CD4-positive, alpha-beta memory T cell (primary cell): ENCODE data around the gene ATL2. TPM values are rescaled to one million over a fixed set of nuclear protein-coding genes. Genes with fewer than 3 reads are reported as not detected.
"Not testable (repeated sequence)": the region's sequence is repeated elsewhere in the genome, so short reads cannot be mapped to it uniquely, and the experiment has no call there.

ENCODE experiments used
- CTCF ChIA-PET: fragments of 350-600 bp; sonication (Branson Sonifier 250); formaldehyde crosslinking; loops from one replicate; lab custom pipeline; 2021; ENCODE audit warnings: inconsistent platforms; ENCODE audit not compliant: partially characterized antibody; lab: Charles Lee
- POLR2A ChIA-PET: fragments of 350-600 bp; sonication (Branson Sonifier 250); formaldehyde crosslinking; loops from one replicate; lab custom pipeline; 2021; ENCODE audit not compliant: partially characterized antibody; lab: Charles Lee
- DNase-seq, 5 donors: peaks; one replicate each; pipeline versions ENCODE4 v3.0.0 to v3.0.0-alpha.2; 2020 to 2022; ENCODE audit warnings: mixed read lengths in 1 of 5
- H3K27ac ChIP-seq: one replicate; pipeline ENCODE4 v1.7.0; 2013; ENCODE audit warnings: low read depth, low read length
- H3K27me3 ChIP-seq: 2 replicates; pipeline ENCODE4 v1.7.0; 2013; ENCODE audit warnings: mild to moderate bottlenecking, low read length, moderate library complexity; ENCODE audit not compliant: insufficient read depth
- H3K36me3 ChIP-seq: 2 replicates; pipeline ENCODE4 v1.7.0; 2013; ENCODE audit warnings: mild to moderate bottlenecking, low read length, moderate library complexity; ENCODE audit not compliant: insufficient read depth
- H3K4me1 ChIP-seq: 2 replicates; pipeline ENCODE4 v1.7.0; 2013; ENCODE audit warnings: mild to moderate bottlenecking, low read length, moderate library complexity; ENCODE audit not compliant: insufficient read depth
- H3K4me3 ChIP-seq, 2 donors: one replicate each; pipeline ENCODE4 v1.7.0; 2013; ENCODE audit warnings: low read length in 2 of 2, mild to moderate bottlenecking in 1 of 2
- H3K9me3 ChIP-seq, 2 donors: one replicate each; pipeline ENCODE4 v1.7.0; 2013; ENCODE audit warnings: low read length in 2 of 2, control low read depth in 1 of 2; ENCODE audit not compliant: control insufficient read depth in 1 of 2
- H3K27ac Mint-ChIP-seq, 7 donors: one replicate each; pipeline ENCODE4 v1.8.0; 2020 to 2021; ENCODE audit warnings: mixed read lengths in 7 of 7, mild to moderate bottlenecking in 6 of 7, inconsistent platforms in 3 of 7, moderate library complexity in 3 of 7
- H3K27me3 Mint-ChIP-seq, 2 donors: one replicate each; pipeline ENCODE4 v1.8.0; 2020 to 2021; ENCODE audit warnings: mixed read lengths in 2 of 2
- H3K36me3 Mint-ChIP-seq, 2 donors: one replicate each; pipeline ENCODE4 v1.8.0; 2020 to 2021; ENCODE audit warnings: mixed read lengths in 2 of 2, inconsistent platforms in 1 of 2, mild to moderate bottlenecking in 1 of 2
- H3K4me1 Mint-ChIP-seq, 4 donors: one replicate each; pipeline ENCODE4 v1.8.0; 2020 to 2021; ENCODE audit warnings: mixed read lengths in 4 of 4, mild to moderate bottlenecking in 1 of 4
- H3K4me3 Mint-ChIP-seq, 8 donors: one replicate each; pipeline ENCODE4 v1.8.0; 2020 to 2021; ENCODE audit warnings: mixed read lengths in 8 of 8, mild to moderate bottlenecking in 7 of 8, moderate library complexity in 6 of 8, inconsistent platforms in 3 of 8
- H3K9me3 Mint-ChIP-seq, 8 donors: one replicate each; pipeline ENCODE4 v1.8.0; 2020 to 2021; ENCODE audit warnings: mixed read lengths in 8 of 8, mild to moderate bottlenecking in 5 of 8, inconsistent platforms in 3 of 8, moderate library complexity in 1 of 8
- intact Hi-C: fragments of 100-400 bp; cut with micrococcal nuclease; formaldehyde crosslinking; loops from one replicate; pipeline ENCODE4 v1.15.1; 2023
- polyA plus RNA-seq, 2 donors: library from polyadenylated mRNA; unstranded; fragments of 300-500 nt; fragmentation: Illumina TruSeq; gene quantifications; one replicate each; pipeline ENCODE4 v1.2.3, GENCODE V29; 2021
- total RNA-seq, 2 experiments: library from RNA; stranded (reverse); gene quantifications; one replicate each; pipeline ENCODE4 v1.2.3, GENCODE V29; 2021

ATL2 gene
- total and polyA plus RNA-seq, 4 experiments from 2014 or later = 13.2 to 64.3 (median 36.6) TPM

DNA sequence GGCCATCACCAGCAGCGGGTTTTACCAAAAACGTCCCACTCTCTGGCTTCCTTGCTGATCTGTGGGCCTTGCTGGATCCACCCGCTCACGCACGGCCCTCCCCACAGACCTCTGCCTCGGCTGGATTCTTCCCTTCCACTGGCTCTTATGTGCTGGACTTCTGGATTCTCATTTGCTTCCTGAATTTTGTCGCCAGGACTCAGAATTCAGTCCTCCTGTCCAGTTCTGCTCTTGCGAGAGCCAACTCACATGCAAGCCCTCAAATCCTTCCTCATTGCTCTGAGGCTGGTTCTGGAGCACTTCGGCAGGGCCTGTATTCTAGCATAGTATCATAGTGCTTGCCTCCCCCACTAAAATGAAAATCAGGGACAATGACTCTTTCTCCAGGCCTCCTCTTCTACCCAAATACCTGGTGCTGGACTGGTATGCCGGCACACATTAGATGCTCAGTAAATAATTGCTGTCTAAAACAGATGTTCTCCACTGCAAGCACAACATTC lies 115.5 kb downstream of the ATL2 start:
- Histone ChIP-seq H3K4me1 (peaks cover 9% of the 10 kb centered on the region), H3K27me3 (no peaks in the 10 kb centered on the region), H3K27ac (no peak overlapping the region), H3K4me3 (no peak overlapping the region), H3K9me3 (no peaks in the 10 kb centered on the region), H3K36me3 (no peaks in the 10 kb centered on the region)
- ChIA-PET POLR2A (no interaction called here), CTCF (no interaction called here)
- Mint-ChIP-seq H3K36me3 (peaks cover 0 to 3% of the 10 kb centered on the region in 2 donors), H3K27me3 (peaks cover 10% of the 10 kb centered on the region in 2 donors), H3K4me3 (peak overlapping the region in 5 of 8 donors; percentile 7 to 90 (median 50)), H3K4me1 (peaks cover 16 to 24% (median 19%) of the 10 kb centered on the region in 4 donors), H3K9me3 (peaks cover 0 to 4% (median 1%) of the 10 kb centered on the region in 8 donors), H3K27ac (no peak overlapping the region)
- intact Hi-C loops = no loop called here
- no peak for DNase-seq

- Histone ChIP-seq H3K9me3 (no peaks in the 10 kb centered on the region), H3K4me1 (peaks cover 9% of the 10 kb centered on the region), H3K4me3 (no peak overlapping the region), H3K27me3 (no peaks in the 10 kb centered on the region), H3K36me3 (no peaks in the 10 kb centered on the region), H3K27ac (no peak overlapping the region)
- intact Hi-C loops = no loop called here
- peaks cover 11% of the 10 kb centered on the region in 2 donors for H3K27me3 Mint-ChIP-seq
- H3K4me3 Mint-ChIP-seq = peak overlapping the region; percentile 4 to 92 (median 84)
- POLR2A ChIA-PET = no interaction called here
- H3K9me3 Mint-ChIP-seq = peaks cover 0 to 4% (median 0%) of the 10 kb centered on the region in 8 donors
- peak in 2 of 5 donors; percentile 17 to 22 for DNase-seq
- H3K4me1 Mint-ChIP-seq = peaks cover 16 to 24% (median 18%) of the 10 kb centered on the region in 4 donors
- H3K36me3 Mint-ChIP-seq = no peaks in the 10 kb centered on the region
- H3K27ac Mint-ChIP-seq = peak overlapping the region in 1 of 7 donors; percentile 20
- CTCF ChIA-PET = no interaction called here
These were observed 116.1 kb downstream of the ATL2 start for GRCh38 chr2:38260972-38261371.

GRCh38 chr2:38260469-38260868 lies 116.6 kb downstream of the ATL2 start:
- H3K27ac ChIP-seq = no peak overlapping the region
- CTCF ChIA-PET = no interaction called here
- POLR2A ChIA-PET = no interaction called here

DNA sequence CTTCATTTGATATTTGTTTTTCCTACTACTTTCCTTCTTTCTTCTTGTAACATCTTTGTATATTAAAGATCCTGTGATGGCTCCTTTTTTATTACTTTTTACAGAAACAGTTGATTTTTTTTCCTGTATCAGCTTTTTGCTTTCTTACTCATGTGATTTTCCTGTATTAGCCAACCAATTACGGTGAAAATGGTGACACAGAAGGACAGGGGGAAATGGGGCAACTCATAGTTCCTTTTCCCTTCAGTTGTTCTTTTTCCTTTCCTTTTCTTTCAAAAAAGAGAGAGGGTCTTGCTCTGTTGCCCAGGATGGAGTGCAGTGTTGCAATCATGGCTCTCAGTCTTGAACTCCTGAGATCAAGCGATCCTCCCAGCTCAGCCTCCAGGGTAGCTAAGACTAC lies 117.8 kb downstream of the ATL2 start:
- ChIA-PET POLR2A (no interaction called here), CTCF (interaction anchor here (1.2 kb wide), 1 partner anchor 16 kb away, joined by 5 read pairs; no protein-coding TSS in a partner anchor)
- Histone ChIP-seq H3K4me3 (no peak overlapping the region), H3K27ac (no peak overlapping the region), H3K4me1 (peaks cover 9% of the 10 kb centered on the region), H3K9me3 (no peaks in the 10 kb centered on the region), H3K36me3 (no peaks in the 10 kb centered on the region), H3K27me3 (no peaks in the 10 kb centered on the region)
- Mint-ChIP-seq H3K9me3 (no peaks in the 10 kb centered on the region), H3K36me3 (no peaks in the 10 kb centered on the region), H3K4me3 (peak overlapping the region in 2 of 8 donors; percentile 7 to 42), H3K4me1 (peaks cover 16 to 24% (median 18%) of the 10 kb centered on the region in 4 donors), H3K27ac (no peak overlapping the region), H3K27me3 (peaks cover 11% of the 10 kb centered on the region in 2 donors)
- intact Hi-C loops = no loop called here
- DNase-seq = no peak

More at GRCh38 chr2:38260469-38260868, 116.6 kb downstream of the ATL2 start:
- H3K36me3 ChIP-seq = no peaks in the 10 kb centered on the region
- no peaks in the 10 kb centered on the region for H3K9me3 ChIP-seq
- Mint-ChIP-seq H3K4me3 (peak overlapping the region; percentile 65 to 92 (median 84)), H3K27ac (peak overlapping the region in 2 of 7 donors; percentile 11 to 75), H3K36me3 (no peaks in the 10 kb centered on the region), H3K9me3 (peaks cover 0 to under 1% (median 0%) of the 10 kb centered on the region in 8 donors), H3K4me1 (peaks cover 16 to 24% (median 18%) of the 10 kb centered on the region in 4 donors), H3K27me3 (peaks cover 11% of the 10 kb centered on the region in 2 donors)
- peak overlapping the region in 1 of 2 donors; percentile 29 for H3K4me3 ChIP-seq
- DNase-seq = no peak
- peaks cover 9% of the 10 kb centered on the region for H3K4me1 ChIP-seq
- H3K27me3 ChIP-seq = no peaks in the 10 kb centered on the region
- intact Hi-C loops = no loop called here

GRCh38 chr2:38257680-38258079 lies 119.4 kb downstream of the ATL2 start:
- H3K4me3 ChIP-seq, H3K36me3 Mint-ChIP-seq, DNase-seq, H3K27ac Mint-ChIP-seq, H3K4me1 ChIP-seq, intact Hi-C loops, H3K27ac ChIP-seq, H3K9me3 Mint-ChIP-seq, H3K27me3 ChIP-seq, H3K9me3 ChIP-seq, H3K36me3 ChIP-seq, H3K4me3 Mint-ChIP-seq: not testable (repeated sequence)
- peaks cover 16 to 24% (median 18%) of the 10 kb centered on the region in 4 donors for H3K4me1 Mint-ChIP-seq
- peaks cover 11% of the 10 kb centered on the region in 2 donors for H3K27me3 Mint-ChIP-seq
- ChIA-PET POLR2A (interaction anchor here (0.7 kb wide), 1 partner anchor 837 kb away, joined by 4 read pairs; no protein-coding TSS in a partner anchor), CTCF (interaction anchor here (1.1 kb wide), 1 partner anchor 17 kb away, joined by 3 read pairs; no protein-coding TSS in a partner anchor)

DNA sequence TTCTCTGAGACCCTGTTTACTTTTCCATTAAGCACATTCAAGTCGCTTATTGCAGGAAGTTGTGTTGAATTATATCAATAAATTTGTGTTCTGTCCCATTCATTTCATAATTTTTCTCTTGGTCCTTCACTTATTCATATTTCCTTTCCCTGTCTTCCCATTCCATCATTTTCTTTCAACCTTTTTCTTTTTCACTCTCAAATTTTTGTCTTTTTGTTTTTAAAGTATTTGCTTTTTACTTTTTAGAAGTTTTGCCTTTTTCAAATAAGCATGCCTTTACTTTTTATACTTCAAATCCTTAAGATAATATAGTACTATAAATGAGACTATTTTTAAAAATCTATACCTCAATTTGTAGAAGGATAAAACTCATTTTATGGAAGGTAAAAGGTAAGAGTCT lies 120.5 kb downstream of the ATL2 start:
- H3K27ac ChIP-seq = no peak overlapping the region
- POLR2A ChIA-PET = no interaction called here
- peaks cover 7 to 8% of the 10 kb centered on the region in 2 donors for H3K27me3 Mint-ChIP-seq
- H3K9me3 Mint-ChIP-seq = no peaks in the 10 kb centered on the region
- CTCF ChIA-PET = interaction anchor here (1.1 kb wide), 1 partner anchor 18 kb away, joined by 3 read pairs; no protein-coding TSS in a partner anchor
- H3K4me1 ChIP-seq = peaks cover 9% of the 10 kb centered on the region
- DNase-seq = no peak
- no peak overlapping the region for H3K27ac Mint-ChIP-seq
- H3K27me3 ChIP-seq = no peaks in the 10 kb centered on the region
- no peaks in the 10 kb centered on the region for H3K36me3 ChIP-seq
- H3K4me3 Mint-ChIP-seq = no peak overlapping the region
- no peaks in the 10 kb centered on the region for H3K36me3 Mint-ChIP-seq
- H3K4me1 Mint-ChIP-seq = peaks cover 11 to 15% (median 14%) of the 10 kb centered on the region in 4 donors
- intact Hi-C loops = no loop called here
- H3K9me3 ChIP-seq = no peaks in the 10 kb centered on the region
- no peak overlapping the region for H3K4me3 ChIP-seq

GRCh38 chr2:38255211-38255610 lies 121.9 kb downstream of the ATL2 start:
- Mint-ChIP-seq H3K4me3 (no peak overlapping the region), H3K36me3 (no peaks in the 10 kb centered on the region), H3K9me3 (no peaks in the 10 kb centered on the region), H3K27ac (no peak overlapping the region), H3K27me3 (peaks cover 1 to 4% of the 10 kb centered on the region in 2 donors), H3K4me1 (peaks cover under 1 to 2% (median under 1%) of the 10 kb centered on the region in 4 donors)
- no peaks in the 10 kb centered on the region for H3K9me3 ChIP-seq
- DNase-seq = no peak
- H3K4me1 ChIP-seq = no peaks in the 10 kb centered on the region
- no peak overlapping the region for H3K4me3 ChIP-seq
- H3K27me3 ChIP-seq = no peaks in the 10 kb centered on the region
- ChIA-PET POLR2A (no interaction called here), CTCF (no interaction called here)
- no peaks in the 10 kb centered on the region for H3K36me3 ChIP-seq
- intact Hi-C loops = no loop called here
- H3K27ac ChIP-seq = no peak overlapping the region
